Measurements from ENCODE around the gene ZNF343.
A peak's percentile ranks its signal among the peaks of the same experiment; 100 is the strongest.

ZNF343 gene

GRCh38 chr20:2467412-2467811, 41.3 kb downstream of the ZNF343 start:
- H3K4me3 ChIP-seq (ENCODE audit: low read depth, low read length), result peak overlapping the region; percentile 98
- no peak for TF ChIP-seq POLR2A (IDR thresholded peaks at IDR 0.05; ENCODE audit: extremely low read depth, insufficient read length)
- TF ChIP-seq CTCF (IDR thresholded peaks at IDR 0.05; ENCODE audit: low read depth, low read length), result no peak
- TF ChIP-seq MAX (IDR thresholded peaks at IDR 0.05; ENCODE audit: low read depth, low read length), result no peak
- DNase-seq (ENCODE audit: low read depth), result no peak

- no peak for TF ChIP-seq POLR2A (IDR thresholded peaks at IDR 0.05; ENCODE audit: extremely low read depth, insufficient read length)
- no peak for TF ChIP-seq MYC (IDR thresholded peaks at IDR 0.05; ENCODE audit: low read depth, low read length)
- TF ChIP-seq MAX (IDR thresholded peaks at IDR 0.05; ENCODE audit: low read depth, low read length), result no peak
- TF ChIP-seq CTCF (IDR thresholded peaks at IDR 0.05; ENCODE audit: low read depth, low read length), result no peak
- no peak overlapping the region for H3K4me3 ChIP-seq (ENCODE audit: low read depth, low read length)
- DNase-seq (ENCODE audit: low read depth), result peak; percentile 17
Measured at GRCh38 chr20:2465100-2465499, 43.6 kb downstream of the ZNF343 start.

- no peak overlapping the region for H3K4me3 ChIP-seq (ENCODE audit: low read depth, low read length)
- DNase-seq (ENCODE audit: low read depth), result no peak
- TF ChIP-seq CTCF (IDR thresholded peaks at IDR 0.05; ENCODE audit: low read depth, low read length) (no peak), MAX (IDR thresholded peaks at IDR 0.05; ENCODE audit: low read depth, low read length) (no peak), POLR2A (IDR thresholded peaks at IDR 0.05; ENCODE audit: extremely low read depth, insufficient read length) (no peak), MYC (IDR thresholded peaks at IDR 0.05; ENCODE audit: low read depth, low read length) (no peak)
Measured at GRCh38 chr20:2463616-2464365, 44.9 kb downstream of the ZNF343 start.

- DNase-seq (ENCODE audit: low read depth), result no peak
- H3K4me3 ChIP-seq (ENCODE audit: low read depth, low read length), result no peak overlapping the region
- TF ChIP-seq MYC (IDR thresholded peaks at IDR 0.05; ENCODE audit: low read depth, low read length) (no peak), POLR2A (IDR thresholded peaks at IDR 0.05; ENCODE audit: extremely low read depth, insufficient read length) (no peak), MAX (IDR thresholded peaks at IDR 0.05; ENCODE audit: low read depth, low read length) (no peak), CTCF (IDR thresholded peaks at IDR 0.05; ENCODE audit: low read depth, low read length) (no peak)
Measured at GRCh38 chr20:2462484-2462883, 46.2 kb downstream of the ZNF343 start.

- H3K4me3 ChIP-seq (ENCODE audit: low read depth, low read length), result no peak overlapping the region
- TF ChIP-seq POLR2A (IDR thresholded peaks at IDR 0.05; ENCODE audit: extremely low read depth, insufficient read length) (no peak), MAX (IDR thresholded peaks at IDR 0.05; ENCODE audit: low read depth, low read length) (no peak), MYC (IDR thresholded peaks at IDR 0.05; ENCODE audit: low read depth, low read length) (no peak), CTCF (IDR thresholded peaks at IDR 0.05; ENCODE audit: low read depth, low read length) (no peak)
Measured at GRCh38 chr20:2460752-2461424, 47.8 kb downstream of the ZNF343 start.

More at GRCh38 chr20:2460752-2461424, 47.8 kb downstream of the ZNF343 start:
- no peak for DNase-seq (ENCODE audit: low read depth)

Measured in NB4 (cell line).